MV-4-11 (cell line): ENCODE measurements around the gene USP32.
"Not testable (repeated sequence)": the region's sequence is repeated elsewhere in the genome, so short reads cannot be mapped to it uniquely, and the experiment has no call there.

ENCODE experiments used
- DNase-seq: peaks from one replicate; lab custom pipeline; 2025; lab: John Stamatoyannopoulos, UW

USP32 gene

GRCh38 chr17:60230358-60230757 is 161.6 kb downstream of the USP32 start:
- DNase-seq, result no peak

- no peak for DNase-seq
Measured at GRCh38 chr17:60229188-60229802, 162.6 kb downstream of the USP32 start.

- DNase-seq, result not testable (repeated sequence)
Measured at GRCh38 chr17:60227276-60227675, 164.7 kb downstream of the USP32 start.

- no peak for DNase-seq
Measured at GRCh38 chr17:60224064-60224463, 167.9 kb downstream of the USP32 start.

GRCh38 chr17:60223456-60223855 is 168.5 kb downstream of the USP32 start:
- DNase-seq, result no peak

- DNase-seq, result not testable (repeated sequence)
Measured at GRCh38 chr17:60218774-60219173, 173.2 kb downstream of the USP32 start.

GRCh38 chr17:60215895-60216294 is 176.0 kb downstream of the USP32 start:
- DNase-seq, result not testable (repeated sequence)

- not testable (repeated sequence) for DNase-seq
Measured at GRCh38 chr17:60211282-60211681, 180.7 kb downstream of the USP32 start.

GRCh38 chr17:60208302-60208701 is 183.6 kb downstream of the USP32 start:
- not testable (repeated sequence) for DNase-seq

- not testable (repeated sequence) for DNase-seq
Measured at GRCh38 chr17:60205782-60206181, 186.2 kb downstream of the USP32 start.

- DNase-seq, result not testable (repeated sequence)
Measured at GRCh38 chr17:60198630-60199029, 193.3 kb downstream of the USP32 start.

- not testable (repeated sequence) for DNase-seq
Measured at GRCh38 chr17:60194141-60194540, 197.8 kb downstream of the USP32 start.

GRCh38 chr17:60193482-60193881 is 198.5 kb downstream of the USP32 start:
- no peak for DNase-seq

- not testable (repeated sequence) for DNase-seq
Measured at GRCh38 chr17:60193032-60193431, 198.9 kb downstream of the USP32 start.

- not testable (repeated sequence) for DNase-seq
Measured at GRCh38 chr17:60190032-60190431, 201.9 kb downstream of the USP32 start.

GRCh38 chr17:60188759-60189158 is 203.2 kb downstream of the USP32 start:
- no peak for DNase-seq

- peak; percentile 48 for DNase-seq
Measured at GRCh38 chr17:60186846-60187745, 204.8 kb downstream of the USP32 start.

GRCh38 chr17:60186372-60186771 is 205.6 kb downstream of the USP32 start:
- not testable (repeated sequence) for DNase-seq

GRCh38 chr17:60180380-60180779 is 211.6 kb downstream of the USP32 start:
- not testable (repeated sequence) for DNase-seq

GRCh38 chr17:60178180-60178579 is 213.8 kb downstream of the USP32 start:
- not testable (repeated sequence) for DNase-seq

- DNase-seq, result not testable (repeated sequence)
Measured at GRCh38 chr17:60176763-60177162, 215.2 kb downstream of the USP32 start.

GRCh38 chr17:60174767-60175166 is 217.2 kb downstream of the USP32 start:
- not testable (repeated sequence) for DNase-seq

GRCh38 chr17:60174035-60174434 is 217.9 kb downstream of the USP32 start:
- DNase-seq, result no peak
